Liver (tissue), 9 donors: ENCODE data around the gene ZNF628. TPM values are rescaled to one million over a fixed set of nuclear protein-coding genes. Genes with fewer than 3 reads are reported as not detected.

Source experiments
- DNase-seq: peaks from one replicate; pipeline ENCODE4 v3.0.0-alpha.2; 2017; ENCODE audit warnings: low spot score
- H3K27ac ChIP-seq, 2 donors: one replicate each; pipeline ENCODE4 v1.7.0; 2013; ENCODE audit warnings: inconsistent platforms in 2 of 2, low read length in 2 of 2, control low read depth in 1 of 2, low read depth in 1 of 2, mild to moderate bottlenecking in 1 of 2
- H3K27me3 ChIP-seq, 4 donors: one replicate each; pipeline versions ENCODE4 v1.6.1 to v1.7.0; 2013; ENCODE audit warnings: low read length in 3 of 4, inconsistent platforms in 1 of 4, mild to moderate bottlenecking in 1 of 4, moderate library complexity in 1 of 4; ENCODE audit not compliant: control insufficient read depth in 4 of 4, insufficient read depth in 4 of 4
- H3K36me3 ChIP-seq, 4 donors: one replicate each; pipeline versions ENCODE4 v1.6.1 to v1.7.0; 2013; ENCODE audit warnings: low read length in 3 of 4, mild to moderate bottlenecking in 3 of 4, low read depth in 1 of 4, moderate library complexity in 1 of 4; ENCODE audit not compliant: control insufficient read depth in 4 of 4, insufficient read depth in 3 of 4
- H3K4me1 ChIP-seq, 4 donors: one replicate each; pipeline versions ENCODE4 v1.6.1 to v1.7.0; 2013; ENCODE audit warnings: low read length in 3 of 4, mild to moderate bottlenecking in 3 of 4, moderate library complexity in 1 of 4; ENCODE audit not compliant: control insufficient read depth in 4 of 4, insufficient read depth in 4 of 4
- H3K4me3 ChIP-seq, 3 donors: one replicate each; pipeline versions ENCODE4 v1.6.1 to v1.7.0; 2013; ENCODE audit warnings: low read length in 3 of 3, control low read depth in 1 of 3, low read depth in 1 of 3, mild to moderate bottlenecking in 1 of 3
- H3K9ac ChIP-seq, 2 donors: one replicate each; pipeline ENCODE4 v1.7.0; 2013; ENCODE audit warnings: low read length in 2 of 2, mild to moderate bottlenecking in 2 of 2, moderate library complexity in 2 of 2, control low read depth in 1 of 2, low read depth in 1 of 2
- H3K9me3 ChIP-seq, 4 donors: one replicate each; pipeline versions ENCODE4 v1.6.1 to v1.7.0; 2013; ENCODE audit warnings: low read length in 3 of 4; ENCODE audit not compliant: control insufficient read depth in 4 of 4
- ATF3 ChIP-seq: IDR thresholded peaks from 2 replicates; pipeline ENCODE4 v1.6.1; 2016; ENCODE audit warnings: antibody characterized with exemption
- CTCF ChIP-seq: fragments of 150-350 bp; IDR thresholded peaks from 2 replicates; pipeline ENCODE4 v1.5.1; 2017; ENCODE audit warnings: improper control_type of control experiment, low read depth, low read length; ENCODE audit not compliant: missing input control
- EGR1 ChIP-seq, 2 donors: IDR thresholded peaks; 2 replicates each; pipeline ENCODE4 v1.6.1; 2016 to 2018; ENCODE audit warnings: antibody characterized with exemption in 2 of 2, low read depth in 2 of 2
- FOXA1 ChIP-seq: IDR thresholded peaks from 2 replicates; pipeline ENCODE4 v1.6.1; 2016; ENCODE audit warnings: antibody characterized with exemption
- FOXA2 ChIP-seq: IDR thresholded peaks from 2 replicates; pipeline ENCODE4 v1.6.1; 2016; ENCODE audit warnings: antibody characterized with exemption
- GABPA ChIP-seq, 2 donors: IDR thresholded peaks in 1 of 2; conservative IDR thresholded peaks in 1 of 2; 2 replicates each; pipeline ENCODE4 v1.6.1; 2016; ENCODE audit warnings: antibody characterized with exemption in 2 of 2, mild to moderate bottlenecking in 1 of 2, moderate library complexity in 1 of 2
- HNF4A ChIP-seq, 2 donors: conservative IDR thresholded peaks; 2 replicates each; pipeline ENCODE4 v1.6.1; 2016; ENCODE audit warnings: antibody characterized with exemption in 2 of 2, mild to moderate bottlenecking in 2 of 2
- HNF4G ChIP-seq: IDR thresholded peaks from 2 replicates; pipeline ENCODE4 v1.6.1; 2016; ENCODE audit warnings: antibody characterized with exemption
- JUND ChIP-seq, 2 donors: IDR thresholded peaks; 2 replicates each; pipeline ENCODE4 v1.6.1; 2016; ENCODE audit warnings: antibody characterized with exemption in 2 of 2
- MAX ChIP-seq: IDR thresholded peaks from 2 replicates; pipeline ENCODE4 v1.6.1; 2016; ENCODE audit warnings: antibody characterized with exemption
- NR2F2 ChIP-seq: IDR thresholded peaks from 2 replicates; pipeline ENCODE4 v1.6.1; 2016; ENCODE audit warnings: antibody characterized with exemption
- RAD21 ChIP-seq, 2 donors: IDR thresholded peaks; 2 replicates each; pipeline ENCODE4 v1.6.1; 2016; ENCODE audit warnings: antibody characterized with exemption in 2 of 2, mild to moderate bottlenecking in 2 of 2
- REST ChIP-seq: IDR thresholded peaks from 2 replicates; pipeline ENCODE4 v1.6.1; 2016; ENCODE audit warnings: antibody characterized with exemption, mild to moderate bottlenecking
- RXRA ChIP-seq, 2 donors: IDR thresholded peaks; 2 replicates each; pipeline ENCODE4 v1.6.1; 2017 to 2018; ENCODE audit warnings: antibody characterized with exemption in 2 of 2, mild to moderate bottlenecking in 1 of 2
- SP1 ChIP-seq: IDR thresholded peaks from 2 replicates; pipeline ENCODE4 v1.6.1; 2018; ENCODE audit warnings: antibody characterized with exemption, mild to moderate bottlenecking
- TAF1 ChIP-seq: conservative IDR thresholded peaks from 2 replicates; pipeline ENCODE4 v1.6.1; 2016; ENCODE audit warnings: antibody characterized with exemption, mild to moderate bottlenecking
- YY1 ChIP-seq: IDR thresholded peaks from 2 replicates; pipeline ENCODE4 v1.6.1; 2016; ENCODE audit warnings: antibody characterized with exemption, mild to moderate bottlenecking
- ZBTB33 ChIP-seq: IDR thresholded peaks from 2 replicates; pipeline ENCODE4 v1.6.1; 2016; ENCODE audit warnings: antibody characterized with exemption
- WGBS: extraction: QIAGEN DNeasy Blood & Tissue Kit; methylation state at CpG from one replicate; pipeline ENCODE4 v1.1.7; 2013; 5-methylcytosine and 5-hydroxymethylcytosine counted together
- polyA plus RNA-seq, 2 donors: library from polyadenylated mRNA; stranded (reverse) in 1 of 2; unstranded in 1 of 2; fragments of 200-250 nt in 1 of 2; fragments of >200 nt in 1 of 2; fragmentation: Nextera tagmentation in 1 of 2; extraction: Ambion mirVana in 1 of 2; gene quantifications; one replicate each; pipeline versions ENCODE4 v1.2.1 to v1.2.3, GENCODE V29; 2013 to 2015
- total RNA-seq, 2 donors: library from RNA; depleted of rRNA; stranded (reverse); fragments of >200 nt; gene quantifications; one replicate each; pipeline ENCODE4 v1.2.3, GENCODE V29; 2014
- donor health status: healthy.
- donor health status: healthy.
- donor health status: healthy.
- donor health status: healthy.
- donor health status: healthy.

Gene ZNF628
- total and polyA plus RNA-seq, 4 donors, result 0.99 to 4.4 (median 1.5) TPM

- Histone ChIP-seq H3K9ac (no peak overlapping the region), H3K9me3 (peaks cover 0 to 2% (median 0%) of the 10 kb centered on the region in 4 donors), H3K27ac (no peak overlapping the region), H3K36me3 (no peaks in the 10 kb centered on the region), H3K4me3 (no peak overlapping the region), H3K27me3 (peaks cover 10 to 12% (median 11%) of the 10 kb centered on the region in 4 donors), H3K4me1 (peaks cover 0 to 3% (median 1%) of the 10 kb centered on the region in 4 donors)
- no peak for DNase-seq
- WGBS, result 40% methylated on average over 11 of the region's 11 CpGs
- no peak for TF ChIP-seq NR2F2
- no peak for TF ChIP-seq FOXA1
- no peak for TF ChIP-seq GABPA (IDR thresholded peaks at IDR 0.05 in 1 of 2, conservative IDR thresholded peaks at IDR 0.05 in 1 of 2)
- no peak for TF ChIP-seq RAD21 (IDR thresholded peaks at IDR 0.05)
- TF ChIP-seq ZBTB33, result no peak
- TF ChIP-seq FOXA2, result no peak
- TF ChIP-seq HNF4G, result no peak
- TF ChIP-seq SP1, result no peak
- TF ChIP-seq JUND (IDR thresholded peaks at IDR 0.05), result no peak
- TF ChIP-seq YY1, result no peak
- TF ChIP-seq REST, result no peak
- no peak for TF ChIP-seq MAX
- TF ChIP-seq EGR1 (IDR thresholded peaks at IDR 0.05; ENCODE audit: low read depth in 2 of 2), result no peak
- TF ChIP-seq ATF3, result no peak
- TF ChIP-seq HNF4A (conservative IDR thresholded peaks at IDR 0.05), result no peak
- TF ChIP-seq CTCF, result no peak
- no peak for TF ChIP-seq RXRA (IDR thresholded peaks at IDR 0.05)
- no peak for TF ChIP-seq TAF1
These were observed 31.8 kb upstream of the ZNF628 start for GRCh38 chr19:55444646-55445045.
